Suprapubic skin (tissue), 4 donors: Measurements from ENCODE around the gene FERMT2.

Experiments used
- EP300 ChIP-seq: sonication (generic); formaldehyde crosslinking; IDR thresholded peaks from one replicate; pipeline ENCODE4 v1.6.1; 2017; ENCODE audit warnings: antibody characterized with exemption
- POLR2A ChIP-seq, 2 donors: fragments of 450-650 bp; IDR thresholded peaks; one replicate each; pipeline ENCODE4 v1.6.1; 2017; ENCODE audit warnings: antibody characterized with exemption in 2 of 2, mild to moderate bottlenecking in 2 of 2, moderate library complexity in 2 of 2
- POLR2AphosphoS5 ChIP-seq, 3 donors: sonication (generic); formaldehyde crosslinking; IDR thresholded peaks; one replicate each; pipeline ENCODE4 v1.6.1; 2017; ENCODE audit warnings: antibody characterized with exemption in 3 of 3
- TF ChIP-seq, protein P1 (sequence below), 2 donors: fragments of 200-600 bp in 1 of 2; fragments of 450-650 bp in 1 of 2; sonication (generic) in 1 of 2; IDR thresholded peaks; one replicate each; pipeline ENCODE4 v1.5.1; 2016 to 2019; ENCODE audit warnings: antibody characterized with exemption in 2 of 2, mild to moderate bottlenecking in 1 of 2, moderate library complexity in 1 of 2

DNA sequence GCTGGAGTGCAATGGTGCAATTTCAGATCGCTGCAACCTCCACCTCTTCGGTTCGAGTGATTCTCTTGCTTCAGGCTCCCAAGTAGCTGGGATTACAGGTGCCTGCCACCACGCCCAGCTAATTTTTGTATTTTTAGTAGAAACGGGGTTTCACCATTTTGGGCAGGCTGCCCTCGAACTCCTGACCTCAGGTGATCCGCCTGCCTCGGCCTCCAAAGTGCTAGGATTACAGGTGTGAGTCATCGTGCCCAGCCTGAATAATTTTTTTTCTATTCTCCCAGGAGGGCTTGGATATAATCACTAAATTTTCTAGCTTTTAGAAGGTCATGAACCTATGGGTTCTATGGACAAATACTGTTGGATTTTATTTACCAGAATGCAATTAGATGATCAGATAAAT, 114.8 kb downstream of the FERMT2 start:
- TF ChIP-seq, protein P1, sequence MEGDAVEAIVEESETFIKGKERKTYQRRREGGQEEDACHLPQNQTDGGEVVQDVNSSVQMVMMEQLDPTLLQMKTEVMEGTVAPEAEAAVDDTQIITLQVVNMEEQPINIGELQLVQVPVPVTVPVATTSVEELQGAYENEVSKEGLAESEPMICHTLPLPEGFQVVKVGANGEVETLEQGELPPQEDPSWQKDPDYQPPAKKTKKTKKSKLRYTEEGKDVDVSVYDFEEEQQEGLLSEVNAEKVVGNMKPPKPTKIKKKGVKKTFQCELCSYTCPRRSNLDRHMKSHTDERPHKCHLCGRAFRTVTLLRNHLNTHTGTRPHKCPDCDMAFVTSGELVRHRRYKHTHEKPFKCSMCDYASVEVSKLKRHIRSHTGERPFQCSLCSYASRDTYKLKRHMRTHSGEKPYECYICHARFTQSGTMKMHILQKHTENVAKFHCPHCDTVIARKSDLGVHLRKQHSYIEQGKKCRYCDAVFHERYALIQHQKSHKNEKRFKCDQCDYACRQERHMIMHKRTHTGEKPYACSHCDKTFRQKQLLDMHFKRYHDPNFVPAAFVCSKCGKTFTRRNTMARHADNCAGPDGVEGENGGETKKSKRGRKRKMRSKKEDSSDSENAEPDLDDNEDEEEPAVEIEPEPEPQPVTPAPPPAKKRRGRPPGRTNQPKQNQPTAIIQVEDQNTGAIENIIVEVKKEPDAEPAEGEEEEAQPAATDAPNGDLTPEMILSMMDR (IDR thresholded peaks at IDR 0.05): no peak
- TF ChIP-seq POLR2AphosphoS5 (IDR thresholded peaks at IDR 0.05) (no peak), POLR2A (IDR thresholded peaks at IDR 0.05) (no peak), EP300 (no peak)
